ENCODE results near the gene BARHL1. TPM values are rescaled to one million over a fixed set of nuclear protein-coding genes. Genes with fewer than 3 reads are reported as not detected.

BARHL1 gene
- total RNA-seq, 2 experiments from 2014 or later, result not detected

- H3K9me3 Mint-ChIP-seq, result no peaks in the 10 kb centered on the region
- no peaks in the 10 kb centered on the region for H3K36me3 Mint-ChIP-seq (ENCODE audit: low read depth)
- H3K4me1 Mint-ChIP-seq, result no peaks in the 10 kb centered on the region
- H3K27ac Mint-ChIP-seq, result no peak overlapping the region
- ChIA-PET POLR2A (no interaction called here), CTCF (interaction anchor here (1.2 kb wide), 1 partner anchor 252 kb away, joined by 3 read pairs; no protein-coding TSS in a partner anchor)
- H3K27me3 Mint-ChIP-seq, result peaks cover 22% of the 10 kb centered on the region
- no peak for DNase-seq
- no peak overlapping the region for H3K4me3 Mint-ChIP-seq
Observed at GRCh38 chr9:132547436-132547835, 35.0 kb upstream of the BARHL1 start.

DNA sequence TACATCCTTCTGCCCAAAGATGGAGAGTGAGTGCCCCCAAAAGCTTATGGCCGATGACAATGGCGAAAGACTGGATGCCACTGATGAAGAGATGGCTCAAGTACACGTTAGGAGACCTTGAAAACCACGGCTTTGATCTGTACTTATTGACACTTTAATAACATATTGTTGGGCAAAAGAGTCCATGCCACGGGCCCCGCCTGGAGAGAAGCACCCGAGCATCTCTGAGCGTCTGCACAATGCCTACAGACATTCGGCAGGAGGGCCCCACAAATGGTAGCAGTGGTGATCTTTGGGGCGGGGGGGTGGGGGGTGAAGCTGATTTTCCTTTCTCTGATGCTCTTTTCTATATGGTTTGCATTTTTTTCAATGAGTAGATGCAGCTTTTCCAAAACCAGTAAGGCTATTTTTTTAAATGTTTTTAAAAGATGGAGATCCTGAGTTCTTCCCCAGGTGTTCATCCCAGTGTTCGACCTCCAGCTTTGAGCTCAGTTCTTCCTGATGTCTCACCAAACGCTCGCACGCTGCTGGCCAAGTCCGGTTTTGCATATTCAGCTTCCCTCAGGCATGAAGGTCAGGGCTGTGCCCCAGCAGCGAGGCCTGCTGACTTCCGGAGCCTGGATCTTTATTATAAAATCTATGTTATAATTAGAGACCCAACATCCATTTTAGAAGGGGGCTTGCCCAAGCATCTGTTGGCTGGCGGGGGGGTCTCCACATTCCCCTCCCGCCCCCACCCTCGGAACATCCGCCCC is 34.3 kb upstream of the BARHL1 start:
- POLR2A ChIA-PET, result no interaction called here
- Mint-ChIP-seq H3K9me3 (no peaks in the 10 kb centered on the region), H3K27ac (no peak overlapping the region), H3K4me1 (no peaks in the 10 kb centered on the region), H3K4me3 (no peak overlapping the region), H3K27me3 (peaks cover 22% of the 10 kb centered on the region), H3K36me3 (ENCODE audit: low read depth) (no peaks in the 10 kb centered on the region)
- CTCF ChIA-PET, result no interaction called here
- no peak for DNase-seq

DNA sequence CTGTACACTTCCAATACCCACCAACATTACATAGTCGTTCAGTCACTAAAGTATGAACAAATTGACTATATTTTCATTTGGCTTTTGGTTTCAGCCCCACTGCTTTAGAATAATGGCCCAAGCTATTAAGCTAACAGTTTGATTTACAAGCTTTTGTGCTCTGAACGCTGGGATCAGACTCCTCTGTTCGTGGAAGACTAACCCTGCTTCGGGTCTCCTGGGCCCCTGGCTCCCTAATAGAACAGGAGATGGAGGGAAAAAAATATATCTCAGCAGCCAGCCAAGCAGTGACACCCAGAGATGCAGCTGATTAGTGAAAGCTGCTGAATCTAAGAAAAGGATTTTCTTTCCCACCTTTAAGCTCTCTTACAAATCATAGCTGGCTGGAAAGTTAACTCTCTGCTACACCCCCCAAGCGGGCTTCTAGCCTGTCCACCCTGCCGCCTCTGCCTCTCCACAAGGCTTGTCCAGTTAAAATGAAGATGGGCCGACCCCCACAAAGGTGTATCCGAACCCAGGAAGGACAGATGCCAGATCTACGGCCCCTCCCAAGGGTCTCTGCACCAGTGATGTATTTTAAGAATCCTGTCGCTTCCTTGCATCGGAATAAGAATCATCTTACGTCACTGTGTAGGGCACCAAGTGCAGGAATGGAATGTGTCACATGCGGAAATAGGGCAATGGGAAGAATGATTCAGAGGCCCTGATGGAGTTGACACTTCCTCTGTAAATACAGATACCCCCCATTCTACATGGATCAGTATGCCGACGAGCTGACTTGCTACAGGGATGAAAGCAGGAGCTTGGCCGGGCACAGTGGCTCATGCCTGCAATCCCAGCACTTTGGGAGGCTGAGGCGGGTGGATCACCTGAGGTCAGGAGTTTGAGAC is 33.4 kb upstream of the BARHL1 start:
- POLR2A ChIA-PET, result no interaction called here
- CTCF ChIA-PET, result no interaction called here
- Mint-ChIP-seq H3K27ac (no peak overlapping the region), H3K27me3 (peaks cover 22% of the 10 kb centered on the region), H3K9me3 (no peaks in the 10 kb centered on the region), H3K4me1 (no peaks in the 10 kb centered on the region), H3K36me3 (ENCODE audit: low read depth) (no peaks in the 10 kb centered on the region), H3K4me3 (no peak overlapping the region)
- no peak for DNase-seq

- POLR2A ChIA-PET, result no interaction called here
- Mint-ChIP-seq H3K36me3 (ENCODE audit: low read depth) (no peaks in the 10 kb centered on the region), H3K4me3 (no peak overlapping the region), H3K27me3 (peaks cover 19% of the 10 kb centered on the region), H3K27ac (no peak overlapping the region), H3K4me1 (no peaks in the 10 kb centered on the region), H3K9me3 (no peaks in the 10 kb centered on the region)
- DNase-seq, result no peak
- CTCF ChIA-PET, result no interaction called here
Observed at GRCh38 chr9:132551556-132551955, 30.9 kb upstream of the BARHL1 start.

- Mint-ChIP-seq H3K27ac (no peak overlapping the region), H3K27me3 (peaks cover 19% of the 10 kb centered on the region), H3K4me1 (no peaks in the 10 kb centered on the region), H3K9me3 (no peaks in the 10 kb centered on the region), H3K4me3 (no peak overlapping the region), H3K36me3 (ENCODE audit: low read depth) (no peaks in the 10 kb centered on the region)
- no peak for DNase-seq
- CTCF ChIA-PET, result no interaction called here
- POLR2A ChIA-PET, result no interaction called here
Observed at GRCh38 chr9:132552041-132552440, 30.4 kb upstream of the BARHL1 start.

DNA sequence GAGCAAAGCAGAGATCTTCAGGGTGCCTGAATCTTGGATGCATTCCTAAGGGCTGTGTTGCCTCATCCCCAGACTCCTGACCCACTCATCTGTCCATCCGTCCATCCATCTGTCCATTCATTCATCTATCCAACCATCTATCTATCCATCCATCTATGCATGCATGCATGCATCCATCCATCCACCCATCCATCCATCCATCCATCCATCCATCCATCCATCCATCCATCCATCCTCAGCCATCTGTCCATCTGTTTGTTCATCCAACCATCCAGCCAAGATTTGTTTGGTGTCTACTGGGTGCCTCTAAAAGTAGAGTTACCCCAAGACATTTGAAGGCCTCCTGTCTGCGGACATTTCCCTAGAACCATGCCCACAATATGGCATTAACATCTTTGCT is 27.7 kb upstream of the BARHL1 start:
- no peaks in the 10 kb centered on the region for H3K4me1 Mint-ChIP-seq
- DNase-seq, result no peak
- no peaks in the 10 kb centered on the region for H3K36me3 Mint-ChIP-seq (ENCODE audit: low read depth)
- H3K9me3 Mint-ChIP-seq, result peaks cover 5% of the 10 kb centered on the region
- no peak overlapping the region for H3K27ac Mint-ChIP-seq
- ChIA-PET CTCF (no interaction called here), POLR2A (no interaction called here)
- peaks cover 22% of the 10 kb centered on the region for H3K27me3 Mint-ChIP-seq
- H3K4me3 Mint-ChIP-seq, result no peak overlapping the region

DNA sequence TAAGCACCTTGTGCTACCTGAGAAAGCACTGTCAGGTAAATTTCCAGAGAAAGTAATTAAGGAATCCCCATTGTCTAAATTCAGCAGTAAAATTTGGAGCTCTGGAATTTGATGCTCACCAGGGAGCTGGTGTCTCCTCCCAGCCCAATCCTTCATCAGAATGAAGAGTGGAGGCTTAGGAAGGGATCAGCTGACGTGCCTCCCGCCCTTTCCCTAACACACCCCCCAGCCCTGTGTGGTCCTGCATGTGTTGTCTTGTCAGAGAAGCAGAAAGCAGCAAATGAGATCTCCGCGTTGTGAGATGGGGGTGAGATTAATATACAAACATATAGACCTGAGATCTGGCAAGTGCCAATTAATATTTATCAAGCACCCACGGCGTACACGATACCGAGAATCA is 26.9 kb upstream of the BARHL1 start:
- Mint-ChIP-seq H3K4me1 (peaks cover under 1% of the 10 kb centered on the region), H3K9me3 (peaks cover 5% of the 10 kb centered on the region), H3K27ac (no peak overlapping the region), H3K4me3 (no peak overlapping the region), H3K27me3 (peaks cover 22% of the 10 kb centered on the region), H3K36me3 (ENCODE audit: low read depth) (peaks cover 1% of the 10 kb centered on the region)
- ChIA-PET POLR2A (no interaction called here), CTCF (no interaction called here)
- no peak for DNase-seq

DNA sequence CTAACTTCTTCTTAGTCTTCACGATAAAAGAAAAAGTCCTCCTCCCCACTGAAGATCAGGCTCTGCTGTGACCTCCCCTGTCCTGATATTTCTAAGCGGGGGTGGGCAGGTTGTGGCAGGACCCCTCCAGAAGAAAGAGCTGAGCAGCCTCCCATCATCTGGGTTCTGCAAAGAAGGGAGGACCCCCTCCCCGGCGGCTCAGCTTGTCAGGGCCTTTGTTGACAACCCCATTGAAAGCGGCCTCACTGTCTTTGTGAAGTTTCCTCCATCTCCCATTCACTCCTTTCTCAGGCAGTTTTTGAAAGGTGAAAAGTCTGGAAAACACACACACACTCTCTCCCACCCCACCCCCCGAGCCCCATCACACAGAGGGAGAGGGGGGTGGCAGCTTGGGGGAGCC is 26.2 kb upstream of the BARHL1 start:
- CTCF ChIA-PET, result no interaction called here
- no peak for DNase-seq
- H3K4me1 Mint-ChIP-seq, result peaks cover 2% of the 10 kb centered on the region
- POLR2A ChIA-PET, result no interaction called here
- H3K36me3 Mint-ChIP-seq (ENCODE audit: low read depth), result peaks cover 2% of the 10 kb centered on the region
- H3K27ac Mint-ChIP-seq, result no peak overlapping the region
- H3K4me3 Mint-ChIP-seq, result no peak overlapping the region
- H3K27me3 Mint-ChIP-seq, result peaks cover 24% of the 10 kb centered on the region
- H3K9me3 Mint-ChIP-seq, result peaks cover 5% of the 10 kb centered on the region

- no peak overlapping the region for H3K27ac Mint-ChIP-seq
- H3K27me3 Mint-ChIP-seq, result peaks cover 24% of the 10 kb centered on the region
- peaks cover 2% of the 10 kb centered on the region for H3K36me3 Mint-ChIP-seq (ENCODE audit: low read depth)
- H3K9me3 Mint-ChIP-seq, result peaks cover 5% of the 10 kb centered on the region
- H3K4me3 Mint-ChIP-seq, result no peak overlapping the region
- H3K4me1 Mint-ChIP-seq, result peaks cover 2% of the 10 kb centered on the region
- CTCF ChIA-PET, result no interaction called here
- no peak for DNase-seq
- POLR2A ChIA-PET, result no interaction called here
Observed at GRCh38 chr9:132556714-132557113, 25.7 kb upstream of the BARHL1 start.

DNA sequence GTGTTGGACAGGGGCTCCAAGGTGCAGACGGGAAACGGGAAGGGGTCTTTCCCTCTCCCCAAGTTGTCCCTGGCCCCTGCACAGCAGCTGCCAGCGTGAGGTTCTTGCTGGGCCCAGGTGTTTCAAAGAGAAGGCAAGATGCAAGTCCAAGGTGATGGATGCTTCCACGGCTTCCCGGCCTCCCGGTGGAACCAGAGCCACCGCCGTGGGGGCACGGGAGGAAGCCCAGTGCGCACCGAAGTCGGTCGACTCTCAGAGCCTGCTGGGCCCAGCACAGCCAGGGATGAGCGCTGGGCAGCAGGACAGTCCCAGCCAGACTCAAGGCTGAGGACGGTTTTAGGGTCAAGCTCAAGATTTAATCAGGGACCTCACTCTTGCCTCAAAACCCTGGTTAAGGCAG is 25.2 kb upstream of the BARHL1 start:
- Mint-ChIP-seq H3K4me1 (peaks cover 2% of the 10 kb centered on the region), H3K9me3 (peaks cover 5% of the 10 kb centered on the region), H3K36me3 (ENCODE audit: low read depth) (peaks cover 2% of the 10 kb centered on the region), H3K27ac (no peak overlapping the region), H3K27me3 (peaks cover 28% of the 10 kb centered on the region), H3K4me3 (no peak overlapping the region)
- no peak for DNase-seq
- ChIA-PET POLR2A (no interaction called here), CTCF (no interaction called here)

GRCh38 chr9:132559711-132560110 is 22.7 kb upstream of the BARHL1 start:
- POLR2A ChIA-PET, result no interaction called here
- Mint-ChIP-seq H3K27me3 (peaks cover 37% of the 10 kb centered on the region), H3K9me3 (peaks cover 5% of the 10 kb centered on the region), H3K27ac (no peak overlapping the region), H3K36me3 (ENCODE audit: low read depth) (peaks cover 2% of the 10 kb centered on the region), H3K4me3 (no peak overlapping the region), H3K4me1 (peaks cover 2% of the 10 kb centered on the region)
- DNase-seq, result no peak
- CTCF ChIA-PET, result no interaction called here

DNA sequence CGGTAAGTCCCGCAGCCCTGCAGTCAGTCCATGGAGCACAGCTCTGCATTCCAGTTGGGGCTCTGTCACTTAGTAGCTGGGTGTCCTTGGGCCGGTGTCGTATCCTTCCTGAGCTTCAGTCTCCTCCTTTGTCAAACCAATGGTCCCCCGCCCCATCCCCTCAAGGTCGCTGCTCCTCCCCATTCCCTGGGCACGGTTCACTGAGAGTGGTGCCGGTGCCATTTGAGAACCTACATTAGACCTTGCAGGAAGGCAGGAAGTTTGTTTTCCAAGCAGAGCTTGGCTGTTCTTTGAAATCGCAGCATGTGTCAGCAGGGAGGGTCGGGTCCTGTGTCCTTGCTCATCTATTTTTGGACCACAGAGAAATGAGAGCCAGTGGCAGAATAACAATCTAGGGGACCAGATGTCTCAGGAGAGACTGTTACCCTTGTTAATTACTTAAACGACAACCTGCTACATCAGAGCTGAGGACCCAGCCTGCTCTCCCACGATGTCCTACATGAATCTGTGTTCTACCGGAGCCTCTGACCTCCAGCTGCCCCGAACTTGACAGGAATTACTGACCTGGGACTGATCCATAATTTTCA is 21.7 kb upstream of the BARHL1 start:
- peaks cover 2% of the 10 kb centered on the region for H3K4me1 Mint-ChIP-seq
- no peak for DNase-seq
- H3K36me3 Mint-ChIP-seq (ENCODE audit: low read depth), result peaks cover 2% of the 10 kb centered on the region
- no peak overlapping the region for H3K27ac Mint-ChIP-seq
- peaks cover 31% of the 10 kb centered on the region for H3K27me3 Mint-ChIP-seq
- no peak overlapping the region for H3K4me3 Mint-ChIP-seq
- ChIA-PET POLR2A (no interaction called here), CTCF (interaction anchor here (0.7 kb wide), 1 partner anchor 394 kb away, joined by 3 read pairs; no protein-coding TSS in a partner anchor)
- H3K9me3 Mint-ChIP-seq, result peaks cover 5% of the 10 kb centered on the region

GRCh38 chr9:132562306-132562573 is 20.2 kb upstream of the BARHL1 start:
- peaks cover 2% of the 10 kb centered on the region for H3K4me1 Mint-ChIP-seq
- H3K27me3 Mint-ChIP-seq, result peaks cover 30% of the 10 kb centered on the region
- H3K9me3 Mint-ChIP-seq, result peaks cover 5% of the 10 kb centered on the region
- ChIA-PET CTCF (no interaction called here), POLR2A (no interaction called here)
- no peak for DNase-seq
- H3K4me3 Mint-ChIP-seq, result no peak overlapping the region
- H3K36me3 Mint-ChIP-seq (ENCODE audit: low read depth), result peaks cover 2% of the 10 kb centered on the region
- no peak overlapping the region for H3K27ac Mint-ChIP-seq

All from activated CD4-positive, alpha-beta memory T cell treated with anti-CD3 and anti-CD28 coated beads, Interleukin-2, amount 10 ng/mL, durations not matched to agents 7 days and 5 days (primary cell).